Measurements from ENCODE around the gene ITGAE. TPM values are rescaled to one million over a fixed set of nuclear protein-coding genes. Genes with fewer than 3 reads are reported as not detected.

Gene ITGAE
- total RNA-seq, 4 donors from 2014 or later: 17.0 to 30.7 (median 22.2) TPM

DNA sequence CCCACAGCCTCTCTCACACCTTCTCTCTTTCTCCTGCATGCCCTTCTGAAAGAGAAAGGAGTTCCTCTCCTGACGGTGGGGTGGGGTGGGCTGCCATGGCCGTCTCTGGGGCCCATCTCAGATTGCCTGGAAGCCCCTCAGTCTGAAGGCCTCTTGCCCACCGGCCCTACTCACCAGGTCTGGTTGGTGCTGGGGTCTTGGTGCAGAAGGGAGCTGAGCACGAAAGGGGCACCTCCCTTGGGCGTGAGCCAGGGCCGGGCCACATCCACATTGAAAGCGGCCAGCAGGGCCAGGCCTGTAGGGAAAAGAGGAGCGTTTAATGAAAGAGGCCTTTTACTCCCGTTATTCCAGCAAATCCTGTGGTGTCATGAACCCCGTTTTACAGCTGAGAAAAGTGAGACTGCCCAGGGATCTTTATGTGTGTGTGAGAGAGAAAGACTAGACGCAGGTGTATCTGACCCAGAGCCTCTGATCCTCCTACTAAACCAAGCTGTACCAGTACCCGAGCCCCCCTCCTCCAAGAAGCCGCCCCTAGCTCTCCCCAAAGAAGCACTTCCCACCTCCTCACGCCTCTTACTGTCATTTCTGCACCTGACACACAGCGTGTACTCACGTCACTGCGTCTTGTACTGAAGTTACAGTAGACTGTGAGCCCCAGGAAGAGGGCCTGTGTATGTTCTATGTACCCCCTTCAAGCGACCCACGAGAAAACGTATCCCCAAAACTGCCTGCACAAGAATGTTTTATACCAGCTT, 23.4 kb downstream of the ITGAE start:
- no peak for ATAC-seq (ENCODE audit: low FRiP score)
- DNase-seq (ENCODE audit: low spot score): no peak
- TF ChIP-seq, protein P1, sequence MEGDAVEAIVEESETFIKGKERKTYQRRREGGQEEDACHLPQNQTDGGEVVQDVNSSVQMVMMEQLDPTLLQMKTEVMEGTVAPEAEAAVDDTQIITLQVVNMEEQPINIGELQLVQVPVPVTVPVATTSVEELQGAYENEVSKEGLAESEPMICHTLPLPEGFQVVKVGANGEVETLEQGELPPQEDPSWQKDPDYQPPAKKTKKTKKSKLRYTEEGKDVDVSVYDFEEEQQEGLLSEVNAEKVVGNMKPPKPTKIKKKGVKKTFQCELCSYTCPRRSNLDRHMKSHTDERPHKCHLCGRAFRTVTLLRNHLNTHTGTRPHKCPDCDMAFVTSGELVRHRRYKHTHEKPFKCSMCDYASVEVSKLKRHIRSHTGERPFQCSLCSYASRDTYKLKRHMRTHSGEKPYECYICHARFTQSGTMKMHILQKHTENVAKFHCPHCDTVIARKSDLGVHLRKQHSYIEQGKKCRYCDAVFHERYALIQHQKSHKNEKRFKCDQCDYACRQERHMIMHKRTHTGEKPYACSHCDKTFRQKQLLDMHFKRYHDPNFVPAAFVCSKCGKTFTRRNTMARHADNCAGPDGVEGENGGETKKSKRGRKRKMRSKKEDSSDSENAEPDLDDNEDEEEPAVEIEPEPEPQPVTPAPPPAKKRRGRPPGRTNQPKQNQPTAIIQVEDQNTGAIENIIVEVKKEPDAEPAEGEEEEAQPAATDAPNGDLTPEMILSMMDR (IDR thresholded peaks at IDR 0.05): no peak

DNA sequence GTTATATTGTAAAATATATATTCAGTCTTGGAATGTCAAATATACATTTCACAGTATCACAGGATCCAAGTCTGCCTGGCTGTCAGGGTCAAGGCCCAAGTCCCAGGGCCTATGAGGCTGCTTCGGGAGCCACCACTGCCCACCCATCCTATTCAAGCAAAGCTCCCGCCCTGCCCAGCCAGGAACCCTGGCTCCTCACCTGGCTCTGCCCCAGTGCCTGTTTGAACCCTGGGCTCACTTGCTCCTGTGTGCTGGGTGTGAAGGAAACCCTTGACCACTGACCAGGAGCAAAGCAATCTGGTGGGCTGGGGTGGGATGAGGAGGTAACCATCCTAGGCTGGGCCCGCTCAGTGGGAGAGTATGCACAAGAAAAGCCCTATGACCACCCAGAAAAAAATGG, 27.0 kb downstream of the ITGAE start:
- no peak for ATAC-seq (ENCODE audit: low FRiP score)
- TF ChIP-seq, protein P1 (IDR thresholded peaks at IDR 0.05): no peak
- no peak for DNase-seq (ENCODE audit: low spot score)

DNA sequence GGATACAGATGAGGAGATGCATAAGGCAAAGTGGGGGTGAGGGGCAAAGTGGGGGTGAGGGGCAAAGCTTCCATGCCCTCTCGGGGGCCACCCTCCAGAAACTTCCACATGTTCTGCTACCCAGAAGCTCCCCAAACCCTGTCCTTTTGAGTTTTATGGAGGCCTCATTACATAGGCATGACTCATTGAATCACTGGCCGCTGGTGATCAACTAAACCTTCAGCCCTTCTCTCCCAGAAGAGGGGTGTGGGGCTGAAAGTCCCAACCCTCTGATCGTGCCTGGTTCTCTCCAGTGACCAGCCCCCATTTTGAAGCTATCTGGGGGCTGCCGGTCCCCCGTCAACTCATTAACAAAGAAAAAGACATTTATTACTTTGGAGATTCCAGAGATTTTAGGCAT, 27.5 kb downstream of the ITGAE start:
- no peak for ATAC-seq (ENCODE audit: low FRiP score)
- TF ChIP-seq, protein P1 (IDR thresholded peaks at IDR 0.05): no peak

DNA sequence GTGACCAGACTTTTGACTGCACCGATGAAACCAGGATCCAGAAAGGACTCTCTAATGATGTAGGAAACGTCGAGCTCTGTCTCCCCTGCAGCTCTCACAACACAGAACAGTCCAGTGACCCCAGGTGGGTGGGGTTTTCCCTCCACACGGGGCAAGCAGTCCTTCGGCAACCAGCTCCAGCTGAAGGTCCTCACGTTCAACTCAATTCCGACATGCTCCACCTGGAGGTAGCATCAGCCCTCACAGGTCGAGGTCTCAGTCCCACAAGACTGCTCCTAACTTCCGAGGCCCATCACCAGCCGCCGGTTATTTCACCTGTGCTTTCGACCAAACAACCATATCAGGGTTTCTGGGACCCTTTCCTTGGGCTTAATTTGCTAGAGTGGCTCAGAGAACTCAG, 28.2 kb downstream of the ITGAE start:
- TF ChIP-seq, protein P1 (IDR thresholded peaks at IDR 0.05): no peak
- ATAC-seq (ENCODE audit: low FRiP score): no peak
- no peak for DNase-seq (ENCODE audit: low spot score)

More for the DNA sequence above, 27.5 kb downstream of the ITGAE start:
- DNase-seq (ENCODE audit: low spot score): no peak

DNA sequence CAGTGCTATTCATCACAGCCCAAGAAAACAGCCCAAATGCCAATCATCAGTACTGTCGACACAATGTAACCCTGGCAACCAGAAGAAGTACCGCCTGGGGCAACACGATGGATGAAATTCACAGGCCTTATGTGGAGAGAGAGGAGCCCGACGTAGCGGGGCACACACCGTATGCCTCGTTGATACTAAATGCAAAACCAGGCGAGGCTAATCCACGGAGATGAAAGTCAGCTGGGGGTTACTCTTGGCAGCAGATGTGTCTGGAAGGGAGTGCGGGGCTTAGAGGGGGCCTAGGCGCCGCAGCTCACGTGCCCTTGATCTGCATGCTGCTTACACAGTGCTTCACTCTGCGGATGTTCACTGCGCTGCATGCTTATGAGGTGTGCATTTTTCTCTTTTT, 29.8 kb downstream of the ITGAE start:
- no peak for ATAC-seq (ENCODE audit: low FRiP score)
- TF ChIP-seq, protein P1 (IDR thresholded peaks at IDR 0.05): no peak

DNA sequence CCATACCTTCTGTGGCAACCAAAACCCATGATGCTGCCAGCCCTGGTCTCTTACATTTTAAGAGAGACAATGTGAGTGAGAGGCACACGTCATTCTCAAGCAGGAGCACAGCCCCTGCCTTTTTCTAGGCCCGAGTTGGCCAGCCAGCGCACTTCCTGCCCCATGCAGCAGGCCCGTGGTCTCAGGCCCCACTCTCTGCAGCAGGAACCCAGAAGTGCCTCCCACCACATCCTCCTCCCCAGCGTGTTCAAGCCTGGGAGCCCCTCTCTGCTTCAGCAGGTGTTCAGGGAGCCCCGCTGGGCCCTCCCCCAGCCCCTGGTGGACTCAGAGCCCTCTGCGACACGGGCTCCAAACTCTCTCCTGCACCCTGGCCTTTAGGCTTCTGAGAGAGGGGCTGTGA, 30.5 kb downstream of the ITGAE start:
- TF ChIP-seq, protein P1 (IDR thresholded peaks at IDR 0.05): no peak
- no peak for ATAC-seq (ENCODE audit: low FRiP score)
- no peak for DNase-seq (ENCODE audit: low spot score)

More for the DNA sequence above, 29.8 kb downstream of the ITGAE start:
- no peak for DNase-seq (ENCODE audit: low spot score)

DNA sequence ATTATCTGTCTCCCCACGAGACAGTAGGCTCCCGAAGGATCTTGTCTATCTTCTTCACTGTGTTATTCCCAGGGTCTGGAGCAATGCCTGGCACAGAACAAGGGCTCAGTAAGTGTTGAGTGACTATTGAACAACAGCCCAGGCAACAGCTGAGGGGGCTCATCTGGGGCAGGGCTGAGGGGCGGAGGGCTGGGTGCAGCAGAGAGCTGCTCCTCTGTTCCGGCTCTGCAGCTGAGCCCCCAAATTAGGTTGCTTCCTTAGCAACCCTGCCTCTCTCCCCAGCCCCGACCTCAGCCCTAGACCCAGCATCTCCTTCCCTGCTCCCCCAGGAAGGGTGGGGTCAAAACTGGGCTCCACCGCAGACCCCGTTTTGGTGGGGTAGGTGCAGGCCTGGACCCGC, 32.2 kb downstream of the ITGAE start:
- TF ChIP-seq, protein P1 (IDR thresholded peaks at IDR 0.05): no peak
- ATAC-seq (ENCODE audit: low FRiP score): no peak
- DNase-seq (ENCODE audit: low spot score): no peak

Measured in omental fat pad (tissue), 4 donors.